Measurements from ENCODE around the gene PGC. TPM values are rescaled to one million over a fixed set of nuclear protein-coding genes. Genes with fewer than 3 reads are reported as not detected.
A peak's percentile ranks its signal among the peaks of the same experiment; 100 is the strongest.

PGC gene
- total and polyA plus RNA-seq, 9 of the 15 experiments (the other 6 are each of a cell fraction or from before 2014, with no cell fraction given), result 0.17 to 0.40 TPM; not detected in 7

- TF ChIP-seq CLOCK (CRISPR knock-in tag; IDR thresholded peaks at IDR 0.05; ENCODE audit: borderline replicate concordance) (no peak), BRD4 (IDR thresholded peaks at IDR 0.05) (no peak), ZBTB34 (CRISPR knock-in tag; IDR thresholded peaks at IDR 0.05) (no peak), SAFB2 (IDR thresholded peaks at IDR 0.05; ENCODE audit: borderline replicate concordance, low read depth, low read length, severe bottlenecking) (no peak), XRCC4 (IDR thresholded peaks at IDR 0.05; ENCODE audit: extremely low read depth, insufficient read depth, insufficient read length) (no peak), ZNF274 (IDR thresholded peaks at IDR 0.05; ENCODE audit: borderline replicate concordance, low read depth, low read length) (no peak), ZNF175 (CRISPR knock-in tag; IDR thresholded peaks at IDR 0.05; ENCODE audit: low read depth) (peak; percentile 74; the same call in 1 of the 2 replicates), CXXC5 (CRISPR knock-in tag; IDR thresholded peaks at IDR 0.05) (peak; percentile 90), ZNF12 (CRISPR knock-in tag; IDR thresholded peaks at IDR 0.05) (no peak), ZNF79 (CRISPR knock-in tag; IDR thresholded peaks at IDR 0.05; ENCODE audit: low read depth) (no peak), XRCC5 (IDR thresholded peaks at IDR 0.05; ENCODE audit: low read depth, low read length) (peak; percentile 97), ZKSCAN8 (CRISPR knock-in tag; IDR thresholded peaks at IDR 0.05) (no peak), TEAD2 (tag; IDR thresholded peaks at IDR 0.05) (no peak), HMBOX1 (IDR thresholded peaks at IDR 0.05) (no peak), FOXA3 (CRISPR knock-in tag; conservative IDR thresholded peaks at IDR 0.05 in 1 of 2, IDR thresholded peaks at IDR 0.05 in 1 of 2) (no peak), ARID1B (IDR thresholded peaks at IDR 0.05) (no peak), DPF2 (IDR thresholded peaks at IDR 0.05) (no peak), ZNF395 (CRISPR knock-in tag; IDR thresholded peaks at IDR 0.05) (peak; percentile 78; the same call in 1 of the 2 replicates), RBM14 (IDR thresholded peaks at IDR 0.05; ENCODE audit: borderline replicate concordance, insufficient read depth, low read depth, low read length) (0 out of 2 replicates have a peak, but pooled peaks have one; percentile 74), TARDBP (IDR thresholded peaks at IDR 0.05) (peak; percentile 68; the same call in 1 of the 2 replicates), SP1 (CRISPR knock-in tag; IDR thresholded peaks at IDR 0.05) (peak; percentile 96), ZNF354B (CRISPR knock-in tag; IDR thresholded peaks at IDR 0.05) (0 out of 2 replicates have a peak, but pooled peaks have one; percentile 12)
Observed at GRCh38 chr6:41735427-41736185, 11.6 kb downstream of the PGC start, which contains the start of gene TFEB (continued).
